Brain pericyte (primary cell): Measurements from ENCODE around the gene S100A3.
"Not testable (repeated sequence)": the region's sequence is repeated elsewhere in the genome, so short reads cannot be mapped to it uniquely, and the experiment has no call there.

ENCODE experiments used
- DNase-seq: peaks from one replicate; pipeline ENCODE4 v3.0.0-alpha.2; 2012; ENCODE audit warnings: low read depth, low spot score

The S100A3 gene, protein sequence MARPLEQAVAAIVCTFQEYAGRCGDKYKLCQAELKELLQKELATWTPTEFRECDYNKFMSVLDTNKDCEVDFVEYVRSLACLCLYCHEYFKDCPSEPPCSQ

DNA sequence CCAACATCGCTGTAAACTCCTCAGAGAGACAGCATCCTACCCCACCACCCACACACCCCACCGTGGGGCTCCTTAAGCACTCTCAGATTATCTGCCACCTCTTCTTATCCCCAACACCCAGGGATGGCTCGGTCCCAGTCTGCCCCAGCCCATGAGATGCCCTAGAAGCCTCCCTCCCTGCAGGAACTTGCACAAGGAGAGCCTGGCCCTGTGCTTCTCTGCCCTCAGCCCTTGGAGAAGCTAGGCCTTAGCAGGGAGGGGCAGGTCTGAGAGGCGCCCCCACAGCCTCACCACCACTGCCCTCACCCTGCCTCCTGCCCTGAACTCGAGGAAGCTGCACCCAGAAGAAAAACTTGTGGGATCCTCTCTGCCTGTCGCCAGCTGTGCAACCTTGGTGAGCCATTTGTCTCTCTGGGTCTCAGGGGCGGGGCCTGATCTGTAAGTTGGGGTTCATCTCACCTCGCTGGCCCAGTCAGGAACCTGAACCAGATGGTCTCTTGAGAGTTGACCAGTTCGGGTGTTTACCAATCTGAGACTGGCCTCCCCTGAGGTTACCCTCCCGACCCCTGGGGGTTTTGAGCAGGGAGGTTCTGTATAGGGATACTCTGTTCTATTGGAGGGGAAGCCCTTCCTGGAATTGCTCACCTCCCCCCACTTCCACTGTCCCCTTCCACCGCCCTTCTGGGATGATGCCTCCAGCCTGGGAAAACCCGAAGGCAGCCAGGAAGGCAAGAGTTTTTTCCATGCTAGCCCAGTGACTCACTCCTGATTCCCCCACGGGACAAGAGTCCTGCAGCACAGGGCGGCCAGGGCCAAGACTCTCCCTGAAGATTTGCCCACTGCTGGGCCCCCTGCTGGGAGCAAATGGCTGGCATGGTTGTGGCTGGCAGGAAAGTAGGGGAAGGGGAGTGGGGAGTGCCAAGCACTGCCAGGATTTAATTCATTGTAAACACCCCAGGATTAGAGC lies at the start of gene S100A3:
S100A3 (minus strand) TSS at position 537 of the 967 bp plus-strand sequence. CDS start 773 bp downstream, outside the sequence.
- no peak for DNase-seq

DNA sequence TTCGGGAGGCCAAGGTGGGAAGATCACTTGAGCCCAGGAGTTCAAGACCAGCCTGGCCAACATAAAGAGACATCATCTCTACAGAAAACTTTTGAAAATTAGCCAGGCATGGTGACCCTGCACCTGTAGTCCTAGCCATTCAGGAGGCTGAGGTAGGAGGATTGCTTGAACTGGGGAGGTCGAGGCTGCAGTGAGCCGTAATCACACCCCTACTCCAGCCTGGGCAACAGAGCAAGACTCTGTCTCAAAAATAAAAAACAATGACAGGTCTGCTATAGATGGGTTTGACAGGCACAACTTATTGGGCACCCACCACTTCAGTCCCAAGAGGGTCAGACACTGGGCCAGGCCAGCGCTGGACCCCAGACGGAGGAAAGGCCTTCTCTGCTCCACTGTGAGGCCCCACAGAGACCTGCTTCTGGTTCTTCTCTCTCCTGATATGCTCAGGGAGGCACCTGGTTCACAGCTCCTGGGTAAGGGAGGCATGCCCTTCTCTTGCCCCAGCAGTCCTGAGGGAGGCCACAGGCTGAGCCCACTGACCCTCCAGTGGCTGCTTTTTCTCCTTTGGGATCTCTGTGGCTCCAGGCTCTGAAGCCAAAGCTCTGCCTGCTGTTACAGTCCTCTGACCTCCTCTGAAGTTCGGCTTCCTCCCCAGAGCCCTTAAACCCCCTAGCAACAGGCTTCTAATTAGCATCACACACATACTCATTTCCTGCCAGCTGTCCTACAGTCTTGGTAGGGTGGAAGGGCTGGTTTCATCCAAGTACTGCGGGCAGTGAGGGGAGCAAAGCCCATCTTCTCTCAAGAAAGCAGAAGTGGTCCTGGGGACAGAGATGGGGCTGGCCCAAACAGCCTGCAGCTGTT lies 49.5 kb upstream of the S100A3 start:
- DNase-seq = no peak

DNA sequence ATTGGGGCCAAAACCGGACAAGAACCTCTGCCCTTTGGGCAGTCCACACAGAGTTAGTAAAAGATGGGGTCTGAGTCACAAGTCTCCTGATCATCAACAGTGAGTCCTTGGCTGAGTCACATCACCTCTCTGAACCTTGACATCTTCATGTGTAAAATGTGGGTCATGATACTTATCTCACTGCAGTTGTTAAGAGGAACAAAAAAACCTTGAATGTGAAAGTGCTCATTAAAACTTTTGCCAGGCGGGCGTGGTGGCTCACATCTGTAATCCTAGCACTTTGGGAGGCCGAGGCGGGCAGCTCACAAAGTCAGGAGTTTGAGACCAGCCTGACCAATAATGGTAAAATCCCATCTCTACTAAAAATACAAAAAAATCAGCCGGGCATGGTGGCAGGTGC lies 48.1 kb upstream of the S100A3 start:
- no peak for DNase-seq

DNA sequence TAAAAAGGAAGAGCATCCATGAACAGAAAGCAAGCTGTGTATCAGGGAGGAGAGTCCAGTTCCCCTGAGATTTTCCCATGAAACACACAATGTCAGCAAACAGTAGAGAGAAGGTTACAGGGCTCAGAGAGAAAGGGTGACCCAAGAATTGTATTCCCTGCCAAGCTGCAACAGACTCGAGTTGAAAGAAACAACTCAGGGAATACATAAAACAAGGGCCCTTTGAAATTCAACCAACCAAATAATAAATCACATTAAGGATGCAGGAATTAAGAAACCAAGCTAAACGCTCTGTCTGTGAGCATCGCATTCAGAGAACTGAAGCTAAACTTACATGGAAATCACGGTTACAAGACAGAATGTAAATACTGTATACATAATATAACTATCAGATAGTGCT lies 43.7 kb upstream of the S100A3 start:
- no peak for DNase-seq

DNA sequence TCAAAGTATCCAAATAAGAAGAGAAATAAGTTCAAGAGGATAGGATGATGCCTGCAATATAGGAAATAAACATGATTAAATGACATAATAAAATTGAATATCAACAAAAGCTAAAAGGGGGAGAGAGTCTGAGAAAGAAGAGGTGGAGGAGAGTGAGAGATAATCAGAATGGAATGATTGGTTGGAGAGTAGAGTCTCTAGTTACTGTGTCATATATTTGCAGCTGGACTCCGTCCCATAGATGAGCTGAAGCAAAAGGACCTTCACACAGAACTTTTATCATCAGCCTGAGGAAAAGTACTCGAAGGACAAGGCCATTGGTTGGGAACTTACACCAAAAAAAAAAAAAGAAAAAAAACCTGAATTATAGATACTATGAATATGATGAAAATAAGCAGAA lies 39.4 kb upstream of the S100A3 start:
- DNase-seq = no peak

DNA sequence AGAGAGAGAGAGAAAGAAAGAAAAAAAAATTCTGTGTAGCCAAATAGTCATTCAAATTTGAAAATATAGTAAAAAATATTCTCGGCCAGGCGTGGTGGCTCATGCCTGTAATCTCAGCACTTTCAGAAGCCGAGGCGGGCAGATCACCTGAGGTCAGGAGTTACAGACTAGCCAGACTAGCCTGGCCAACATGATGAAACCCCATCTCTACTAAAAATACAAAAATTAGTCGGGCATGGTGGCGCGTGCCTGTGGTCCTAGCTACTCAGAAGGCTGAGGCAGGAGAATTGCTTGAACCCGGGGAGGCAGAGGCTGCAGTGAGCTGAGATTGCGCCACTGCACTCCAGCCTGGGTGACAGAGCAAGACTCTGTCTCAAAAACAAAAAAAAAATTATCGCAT lies 39.0 kb upstream of the S100A3 start:
- not testable (repeated sequence) for DNase-seq

DNA sequence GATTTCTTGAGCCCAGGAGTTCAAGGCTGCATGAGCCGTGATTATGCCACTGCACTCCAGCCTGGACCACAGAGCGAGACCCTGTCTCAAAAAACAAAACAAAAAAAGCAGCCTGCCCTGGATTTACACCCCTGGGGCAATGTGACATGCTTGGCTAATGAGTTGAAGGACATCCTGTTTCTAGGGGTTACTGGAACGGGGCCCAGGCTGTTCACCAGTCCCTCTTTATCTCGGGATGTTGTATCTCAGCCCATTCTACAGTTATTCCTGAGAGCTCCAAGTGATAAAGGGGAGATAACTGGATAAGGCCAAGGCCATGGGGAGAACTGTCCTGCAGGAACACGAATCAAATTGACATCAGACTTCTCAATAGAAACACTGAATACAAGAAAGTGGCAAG lies 38.3 kb upstream of the S100A3 start:
- no peak for DNase-seq

DNA sequence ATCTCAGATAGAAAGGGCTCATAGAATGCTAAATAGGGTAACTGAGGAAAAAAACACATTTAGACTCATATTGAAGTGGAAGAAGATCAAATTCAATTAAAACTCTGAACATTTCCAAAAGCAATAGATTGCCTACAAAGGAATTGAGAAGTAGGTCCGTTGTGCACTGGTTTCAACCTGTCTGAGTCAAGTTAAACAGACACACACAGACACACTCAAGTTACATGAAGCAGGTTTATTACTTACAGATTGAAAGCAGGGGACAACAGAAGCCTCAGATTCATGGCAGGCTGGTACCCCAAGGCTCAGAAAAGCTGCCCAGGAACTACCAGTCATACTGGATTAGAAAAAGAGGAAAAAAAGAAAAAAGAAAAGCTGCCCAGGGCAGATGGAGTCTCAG lies 37.3 kb upstream of the S100A3 start:
- DNase-seq = no peak

DNA sequence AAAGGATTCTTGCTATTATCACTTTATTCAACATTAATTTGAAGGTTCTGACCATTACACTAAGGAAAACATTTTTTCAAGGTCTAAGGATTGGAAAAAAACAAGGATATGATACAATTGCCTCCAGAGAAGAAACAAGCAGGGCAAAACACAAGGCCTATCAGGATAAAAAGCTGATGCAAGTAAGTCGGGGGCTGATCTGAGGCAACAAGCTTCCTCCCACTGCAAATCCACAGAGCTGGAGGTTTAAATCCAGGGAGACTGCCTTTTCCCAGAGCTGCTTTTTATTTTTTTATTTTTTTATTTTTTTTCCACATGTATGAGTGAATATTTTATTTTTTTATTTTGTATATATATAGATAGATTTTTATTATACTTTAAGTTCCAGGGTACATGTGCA lies 35.9 kb upstream of the S100A3 start:
- no peak for DNase-seq

DNA sequence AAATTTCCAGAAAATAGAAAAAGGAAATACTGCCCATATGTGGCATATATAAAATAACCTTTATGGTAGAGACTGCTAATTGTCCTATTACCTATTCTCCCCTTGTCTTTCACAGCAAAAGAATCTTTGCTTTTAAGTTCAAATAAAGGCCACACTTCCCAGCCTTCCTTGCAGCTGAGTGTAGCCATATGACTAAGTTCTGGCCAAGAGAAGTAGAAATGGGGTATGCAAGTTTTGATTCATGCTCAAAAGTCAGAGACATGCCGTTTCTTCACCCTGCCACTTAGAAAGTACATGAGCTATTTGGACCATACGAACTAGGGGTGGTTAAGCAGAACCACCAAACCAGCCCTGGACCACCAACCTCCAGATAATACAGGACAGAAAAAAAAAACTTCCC lies 34.9 kb upstream of the S100A3 start:
- no peak for DNase-seq

DNA sequence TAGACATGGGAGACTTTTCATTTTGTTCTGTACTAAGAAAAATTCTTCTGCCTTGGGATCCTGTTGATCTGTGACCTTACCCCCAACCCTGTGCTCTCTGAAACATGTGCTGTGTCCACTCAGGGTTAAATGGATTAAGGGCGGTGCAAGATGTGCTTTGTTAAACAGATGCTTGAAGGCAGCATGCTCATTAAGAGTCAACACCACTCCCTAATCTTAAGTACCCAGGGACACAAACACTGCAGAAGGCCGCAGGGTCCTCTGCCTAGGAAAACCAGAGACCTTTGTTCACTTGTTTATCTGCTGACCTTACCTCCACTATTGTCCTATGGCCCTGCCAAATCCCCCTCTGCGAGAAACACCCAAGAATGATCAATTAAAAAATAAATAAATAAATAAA lies 34.5 kb upstream of the S100A3 start:
- not testable (repeated sequence) for DNase-seq

DNA sequence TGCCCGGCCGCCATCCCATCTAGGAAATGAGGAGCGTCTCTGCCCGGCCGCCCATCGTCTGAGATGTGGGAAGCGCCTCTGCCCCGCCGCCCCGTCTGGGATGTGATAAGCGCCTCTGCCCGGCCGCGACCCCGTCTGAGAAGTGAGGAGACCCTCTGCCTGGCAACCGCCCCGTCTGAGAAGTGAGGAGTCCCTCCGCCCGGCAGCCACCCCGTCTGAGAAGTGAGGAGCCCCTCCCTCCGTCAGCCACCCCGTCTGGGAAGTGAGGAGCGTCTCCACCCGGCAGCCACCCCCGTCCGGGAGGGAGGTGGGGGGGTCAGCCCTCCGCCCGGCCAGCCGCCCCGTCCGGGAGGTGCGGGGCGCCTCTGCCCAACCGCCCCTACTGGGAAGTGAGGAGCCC lies 33.8 kb upstream of the S100A3 start:
- DNase-seq = not testable (repeated sequence)

DNA sequence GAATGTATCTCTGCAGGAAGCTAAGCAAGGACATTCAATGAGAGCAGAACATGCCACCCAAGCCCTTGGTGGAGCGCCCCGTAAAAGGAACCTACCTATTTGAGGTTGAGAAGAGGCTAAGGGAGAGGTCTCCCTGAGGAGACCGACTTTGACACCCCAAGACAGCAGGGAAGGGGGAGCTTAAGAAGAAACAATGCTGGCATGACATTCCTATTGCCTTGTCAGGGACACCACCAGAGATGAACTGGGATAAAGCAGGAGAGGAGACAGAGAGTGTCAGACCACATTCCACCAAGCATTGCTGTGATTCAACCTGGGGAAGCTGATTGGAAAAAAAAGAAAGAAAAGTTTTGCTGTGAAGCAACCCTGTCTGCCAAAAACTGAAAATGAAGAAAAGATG lies 29.9 kb upstream of the S100A3 start:
- DNase-seq = no peak

DNA sequence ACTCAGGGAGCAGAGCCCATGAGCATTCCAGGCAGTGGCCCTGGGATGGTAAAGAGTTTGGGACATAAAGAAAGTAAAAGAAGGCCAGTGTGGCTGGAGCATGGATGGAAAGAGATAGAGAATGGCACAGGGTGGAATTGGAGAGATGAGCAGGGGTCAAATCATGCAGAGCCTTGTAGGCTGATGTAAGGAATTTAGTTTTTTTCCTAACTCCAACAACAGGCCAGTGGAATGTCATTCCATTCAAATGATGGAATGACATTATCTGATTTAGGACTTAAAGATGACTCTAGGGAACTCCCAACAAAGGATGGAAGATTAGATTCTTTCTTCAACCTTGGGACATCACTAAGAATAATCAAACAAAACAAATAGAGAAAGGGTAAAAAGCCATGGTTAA lies 29.4 kb upstream of the S100A3 start:
- no peak for DNase-seq

DNA sequence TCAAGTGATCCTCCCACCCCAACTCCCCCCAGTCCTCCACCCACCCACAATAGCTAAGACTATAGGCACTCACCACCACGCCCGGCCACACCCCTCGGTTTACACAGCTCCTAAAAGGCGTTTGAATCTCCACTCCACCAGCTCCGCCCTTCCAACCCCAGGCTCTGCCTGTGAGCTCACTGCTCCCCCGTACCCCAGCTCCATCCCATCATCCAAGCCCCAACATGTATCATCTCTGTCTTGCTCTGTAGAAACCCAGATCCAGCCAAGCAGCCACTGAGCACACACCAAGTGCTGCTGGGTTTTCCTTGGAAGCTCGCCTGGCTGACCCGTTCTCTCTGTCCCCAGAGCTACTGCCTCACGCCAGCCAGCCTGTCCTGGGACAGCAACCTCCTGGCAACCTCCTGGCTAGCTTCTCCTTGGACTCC lies 28.6 kb upstream of the S100A3 start:
- DNase-seq = no peak

DNA sequence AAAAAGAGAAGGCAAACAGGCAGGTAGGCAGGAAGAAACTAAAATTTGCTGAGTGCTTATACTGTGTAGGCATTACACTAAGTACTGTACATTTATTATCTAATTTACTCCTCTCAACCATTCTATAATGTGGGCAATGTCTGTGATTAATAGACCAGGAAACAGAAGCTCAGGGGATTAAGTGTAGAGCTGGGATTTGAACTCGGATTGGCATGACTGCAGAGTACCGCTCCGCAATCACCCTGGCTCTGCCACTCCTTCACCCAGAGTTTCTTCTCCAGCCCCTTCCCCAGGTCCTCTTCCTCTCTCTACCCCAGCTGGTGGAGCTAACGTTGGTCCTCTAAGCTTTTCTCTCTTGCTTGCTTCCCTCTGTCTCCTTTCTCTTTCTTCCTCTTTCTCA lies 28.1 kb upstream of the S100A3 start:
- no peak for DNase-seq

DNA sequence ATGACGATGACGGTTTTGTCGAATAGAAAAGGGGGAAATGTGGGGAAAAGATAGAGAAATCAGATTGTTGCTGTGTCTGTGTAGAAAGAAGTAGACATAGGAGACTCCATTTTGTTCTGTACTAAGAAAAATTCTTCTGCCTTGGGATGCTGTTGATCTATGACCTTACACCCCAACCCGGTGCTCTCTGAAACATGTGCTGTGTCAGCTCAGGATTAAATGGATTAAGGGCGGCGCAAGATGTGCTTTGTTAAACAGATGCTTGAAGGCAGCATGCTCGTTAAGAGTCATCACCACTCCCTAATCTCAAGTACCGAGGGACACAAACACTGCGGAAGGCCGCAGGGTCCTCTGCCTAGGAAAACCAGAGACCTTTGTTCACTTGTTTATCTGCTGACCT lies 26.4 kb upstream of the S100A3 start:
- DNase-seq = not testable (repeated sequence)

DNA sequence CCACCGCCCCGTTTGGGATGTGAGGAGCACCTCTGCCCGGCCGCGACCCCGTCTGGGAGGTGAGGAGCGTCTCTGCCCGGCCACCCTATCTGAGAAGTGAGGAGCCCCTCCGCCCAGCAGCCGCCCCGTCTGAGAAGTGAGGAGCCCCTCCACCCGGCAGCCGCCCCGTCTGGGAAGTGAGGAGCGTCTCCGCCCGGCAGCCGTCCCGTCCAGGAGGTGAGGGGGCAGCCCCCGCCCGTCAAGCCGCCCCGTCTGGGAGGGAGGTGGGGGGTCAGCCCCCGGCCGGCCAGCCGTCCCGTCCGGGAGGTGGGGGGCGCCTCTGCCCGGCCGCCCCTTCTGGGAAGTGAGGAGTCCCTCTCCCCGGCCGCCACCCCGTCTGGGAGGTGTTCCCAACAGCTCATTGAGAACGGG lies 26.0 kb upstream of the S100A3 start:
- DNase-seq = not testable (repeated sequence)

DNA sequence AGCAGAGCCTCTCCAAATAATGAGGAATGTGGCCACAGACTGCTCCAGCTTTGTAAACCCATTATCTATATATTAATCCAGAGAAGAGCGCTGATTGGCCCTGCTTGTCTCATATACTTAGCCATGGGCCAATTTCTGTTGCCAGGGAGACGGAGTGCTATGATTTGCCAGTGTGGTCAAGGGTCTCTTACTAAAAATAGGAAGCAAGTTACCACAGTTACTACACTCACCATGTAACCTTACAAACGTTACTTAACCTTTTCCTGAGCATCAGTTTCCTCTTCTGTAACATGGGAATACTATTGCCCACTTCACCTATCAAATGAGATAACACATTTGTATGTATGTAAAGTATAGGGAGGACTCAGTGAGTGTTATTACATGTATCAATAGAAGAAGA lies 24.3 kb upstream of the S100A3 start:
- DNase-seq = no peak

DNA sequence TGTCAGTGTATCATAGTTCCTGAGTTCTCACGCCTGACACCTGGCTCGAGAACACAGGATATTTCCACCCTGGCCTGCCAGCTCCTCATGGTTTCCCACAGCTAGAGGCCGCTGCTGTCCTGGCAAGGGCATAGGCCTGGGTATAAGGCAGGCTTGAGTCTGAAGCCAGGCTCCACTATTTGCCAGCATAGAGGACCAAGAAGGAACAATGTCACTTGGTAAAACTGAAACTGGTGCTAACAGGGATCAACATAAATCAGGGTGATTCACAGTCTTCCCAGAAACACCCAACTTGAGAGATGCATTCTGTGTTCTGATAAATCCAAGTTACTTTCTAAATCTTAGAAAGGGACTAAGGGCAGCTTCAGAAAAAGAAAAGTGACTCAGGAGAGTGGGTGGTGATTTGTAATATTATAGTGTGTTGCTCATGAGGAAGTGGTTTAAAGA lies 23.5 kb upstream of the S100A3 start:
- DNase-seq = no peak

DNA sequence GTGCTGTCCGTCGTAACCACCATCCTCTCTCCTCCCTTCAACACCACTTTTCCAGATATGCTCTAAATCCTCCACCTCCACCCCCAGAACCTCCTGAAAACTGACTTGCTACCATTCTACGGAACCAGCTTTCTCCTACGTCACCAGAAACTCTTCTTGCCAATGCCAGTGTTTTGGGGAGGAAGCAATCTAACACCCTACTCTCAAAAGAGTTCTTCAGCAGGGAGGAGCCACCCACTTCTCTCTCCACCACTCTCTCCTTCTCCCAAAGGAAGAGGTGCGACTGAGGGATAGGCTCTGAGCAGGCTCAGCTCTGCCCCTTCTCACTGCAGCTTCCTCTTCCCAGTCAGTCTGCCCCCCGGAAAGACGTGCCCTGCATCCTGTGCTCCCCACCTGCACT lies 22.6 kb upstream of the S100A3 start:
- DNase-seq = no peak

DNA sequence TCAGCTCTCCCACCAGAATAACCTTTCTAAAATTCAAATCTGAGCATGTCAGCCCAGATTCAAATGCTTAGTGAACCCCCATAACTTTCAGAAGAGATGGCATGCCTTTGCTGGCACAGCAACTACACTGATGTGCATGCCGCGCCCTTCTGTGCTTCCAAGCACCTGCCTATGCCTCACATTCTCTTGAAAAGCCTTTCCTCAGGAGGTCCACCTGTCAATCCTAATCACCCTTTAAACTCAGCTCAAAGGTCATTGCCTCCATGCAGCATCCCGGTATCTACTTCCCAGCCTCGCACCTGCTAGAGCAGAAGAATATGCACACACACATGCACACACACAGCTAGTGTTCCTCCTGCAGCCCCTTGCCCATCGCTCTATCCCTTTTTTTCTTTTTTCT lies 21.8 kb upstream of the S100A3 start:
- DNase-seq = no peak
